Body of pancreas (tissue), 4 donors: ENCODE data around the gene UGT1A3.

ENCODE experiments used
- POLR2A ChIP-seq, 3 donors: fragments of 450-650 bp; IDR thresholded peaks; one replicate each; pipeline ENCODE4 v1.6.1; 2016; ENCODE audit warnings: antibody characterized with exemption in 3 of 3, mild to moderate bottlenecking in 2 of 3
- TF ChIP-seq, protein P1 (sequence below), 7 experiments: fragments of 450-650 bp in 4 of 7; fragments of 200-600 bp in 3 of 7; sonication (generic) in 3 of 7; IDR thresholded peaks; one replicate each; pipeline ENCODE4 v1.5.1; 2016 to 2019; ENCODE audit warnings: antibody characterized with exemption in 7 of 7

DNA sequence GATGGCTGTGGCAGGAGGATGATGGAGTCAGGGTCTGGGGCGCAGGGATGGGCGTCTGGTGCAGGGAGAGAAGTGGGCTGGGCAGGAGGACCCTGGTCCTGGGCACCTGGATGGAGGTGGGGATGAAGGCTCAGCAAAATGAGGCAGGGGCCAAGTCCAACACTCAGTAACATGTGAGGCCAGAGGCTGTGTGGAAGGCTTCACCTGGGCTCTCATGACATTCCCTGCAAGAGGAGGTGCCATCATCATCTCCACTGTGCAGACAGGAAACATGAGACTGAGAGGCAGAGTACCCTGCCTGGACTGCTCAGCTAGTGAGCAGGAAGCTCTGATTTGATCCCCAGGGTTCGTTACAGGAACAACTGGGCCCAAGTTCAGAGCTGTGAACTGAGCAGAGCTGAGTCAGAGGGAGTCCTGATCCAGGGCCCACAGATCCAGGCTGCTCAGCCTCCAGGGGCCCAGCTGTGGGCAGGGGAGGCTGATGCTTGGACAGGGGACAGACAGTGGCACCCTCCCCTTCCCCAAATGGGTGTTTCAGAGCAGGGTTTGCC, 88.6 kb downstream of the UGT1A3 start:
- TF ChIP-seq POLR2A (IDR thresholded peaks at IDR 0.05) = no peak
- TF ChIP-seq, protein P1, sequence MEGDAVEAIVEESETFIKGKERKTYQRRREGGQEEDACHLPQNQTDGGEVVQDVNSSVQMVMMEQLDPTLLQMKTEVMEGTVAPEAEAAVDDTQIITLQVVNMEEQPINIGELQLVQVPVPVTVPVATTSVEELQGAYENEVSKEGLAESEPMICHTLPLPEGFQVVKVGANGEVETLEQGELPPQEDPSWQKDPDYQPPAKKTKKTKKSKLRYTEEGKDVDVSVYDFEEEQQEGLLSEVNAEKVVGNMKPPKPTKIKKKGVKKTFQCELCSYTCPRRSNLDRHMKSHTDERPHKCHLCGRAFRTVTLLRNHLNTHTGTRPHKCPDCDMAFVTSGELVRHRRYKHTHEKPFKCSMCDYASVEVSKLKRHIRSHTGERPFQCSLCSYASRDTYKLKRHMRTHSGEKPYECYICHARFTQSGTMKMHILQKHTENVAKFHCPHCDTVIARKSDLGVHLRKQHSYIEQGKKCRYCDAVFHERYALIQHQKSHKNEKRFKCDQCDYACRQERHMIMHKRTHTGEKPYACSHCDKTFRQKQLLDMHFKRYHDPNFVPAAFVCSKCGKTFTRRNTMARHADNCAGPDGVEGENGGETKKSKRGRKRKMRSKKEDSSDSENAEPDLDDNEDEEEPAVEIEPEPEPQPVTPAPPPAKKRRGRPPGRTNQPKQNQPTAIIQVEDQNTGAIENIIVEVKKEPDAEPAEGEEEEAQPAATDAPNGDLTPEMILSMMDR (IDR thresholded peaks at IDR 0.05) = no peak
